ENCODE results near the gene FST. TPM values are rescaled to one million over a fixed set of nuclear protein-coding genes. Genes with fewer than 3 reads are reported as not detected.

FST gene
- total and polyA plus RNA-seq, 2 of the 13 experiments (the other 11 are each of a cell fraction or from before 2014, with no cell fraction given), result 38.6 to 136 TPM

GRCh38 chr5:53464722-53465121 is 15.7 kb upstream of the FST start (continued):
- TF ChIP-seq TRIM24 (CRISPR knock-in tag; IDR thresholded peaks at IDR 0.05) (peak; percentile 89), FOXM1 (CRISPR knock-in tag; IDR thresholded peaks at IDR 0.05) (no peak), DDIT3 (CRISPR knock-in tag; IDR thresholded peaks at IDR 0.05) (no peak), DNMT3B (CRISPR knock-in tag; conservative IDR thresholded peaks at IDR 0.05) (no peak), ZNF335 (CRISPR knock-in tag; IDR thresholded peaks at IDR 0.05) (0 out of 2 replicates have a peak, but pooled peaks have one; percentile 29), HOXA5 (CRISPR knock-in tag; IDR thresholded peaks at IDR 0.05) (no peak), ZNF557 (CRISPR knock-in tag; IDR thresholded peaks at IDR 0.05) (no peak), PPARG (CRISPR knock-in tag; conservative IDR thresholded peaks at IDR 0.05) (no peak), ZNF713 (CRISPR knock-in tag; IDR thresholded peaks at IDR 0.05) (no peak), ZNF775 (CRISPR knock-in tag; IDR thresholded peaks at IDR 0.05; ENCODE audit: borderline replicate concordance) (no peak), HDAC6 (IDR thresholded peaks at IDR 0.05; ENCODE audit: low read depth, low read length) (no peak), ZC3H4 (CRISPR knock-in tag; IDR thresholded peaks at IDR 0.05; ENCODE audit: borderline replicate concordance) (no peak), ELF3 (CRISPR knock-in tag; IDR thresholded peaks at IDR 0.05) (peak; percentile 87), AGO2 (optimal IDR thresholded peaks at IDR 0.05; ENCODE audit: low read depth, low read length) (no peak), ZNF644 (CRISPR knock-in tag; IDR thresholded peaks at IDR 0.05; ENCODE audit: low read depth) (no peak; the same call in 1 of the 2 replicates), ZIK1 (CRISPR knock-in tag; IDR thresholded peaks at IDR 0.05; ENCODE audit: borderline replicate concordance, low read depth) (no peak), ZNF468 (CRISPR knock-in tag; IDR thresholded peaks at IDR 0.05) (no peak), U2AF1 (optimal IDR thresholded peaks at IDR 0.05; ENCODE audit: low read depth, low read length) (no peak)
- TF ChIP-seq, protein P1, sequence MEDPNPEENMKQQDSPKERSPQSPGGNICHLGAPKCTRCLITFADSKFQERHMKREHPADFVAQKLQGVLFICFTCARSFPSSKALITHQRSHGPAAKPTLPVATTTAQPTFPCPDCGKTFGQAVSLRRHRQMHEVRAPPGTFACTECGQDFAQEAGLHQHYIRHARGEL (CRISPR knock-in tag; IDR thresholded peaks at IDR 0.05), result no peak
- TF ChIP-seq, protein P2, sequence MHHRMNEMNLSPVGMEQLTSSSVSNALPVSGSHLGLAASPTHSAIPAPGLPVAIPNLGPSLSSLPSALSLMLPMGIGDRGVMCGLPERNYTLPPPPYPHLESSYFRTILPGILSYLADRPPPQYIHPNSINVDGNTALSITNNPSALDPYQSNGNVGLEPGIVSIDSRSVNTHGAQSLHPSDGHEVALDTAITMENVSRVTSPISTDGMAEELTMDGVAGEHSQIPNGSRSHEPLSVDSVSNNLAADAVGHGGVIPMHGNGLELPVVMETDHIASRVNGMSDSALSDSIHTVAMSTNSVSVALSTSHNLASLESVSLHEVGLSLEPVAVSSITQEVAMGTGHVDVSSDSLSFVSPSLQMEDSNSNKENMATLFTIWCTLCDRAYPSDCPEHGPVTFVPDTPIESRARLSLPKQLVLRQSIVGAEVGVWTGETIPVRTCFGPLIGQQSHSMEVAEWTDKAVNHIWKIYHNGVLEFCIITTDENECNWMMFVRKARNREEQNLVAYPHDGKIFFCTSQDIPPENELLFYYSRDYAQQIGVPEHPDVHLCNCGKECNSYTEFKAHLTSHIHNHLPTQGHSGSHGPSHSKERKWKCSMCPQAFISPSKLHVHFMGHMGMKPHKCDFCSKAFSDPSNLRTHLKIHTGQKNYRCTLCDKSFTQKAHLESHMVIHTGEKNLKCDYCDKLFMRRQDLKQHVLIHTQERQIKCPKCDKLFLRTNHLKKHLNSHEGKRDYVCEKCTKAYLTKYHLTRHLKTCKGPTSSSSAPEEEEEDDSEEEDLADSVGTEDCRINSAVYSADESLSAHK (CRISPR knock-in tag; IDR thresholded peaks at IDR 0.05; ENCODE audit: borderline replicate concordance), result no peak
- TF ChIP-seq, protein P3, sequence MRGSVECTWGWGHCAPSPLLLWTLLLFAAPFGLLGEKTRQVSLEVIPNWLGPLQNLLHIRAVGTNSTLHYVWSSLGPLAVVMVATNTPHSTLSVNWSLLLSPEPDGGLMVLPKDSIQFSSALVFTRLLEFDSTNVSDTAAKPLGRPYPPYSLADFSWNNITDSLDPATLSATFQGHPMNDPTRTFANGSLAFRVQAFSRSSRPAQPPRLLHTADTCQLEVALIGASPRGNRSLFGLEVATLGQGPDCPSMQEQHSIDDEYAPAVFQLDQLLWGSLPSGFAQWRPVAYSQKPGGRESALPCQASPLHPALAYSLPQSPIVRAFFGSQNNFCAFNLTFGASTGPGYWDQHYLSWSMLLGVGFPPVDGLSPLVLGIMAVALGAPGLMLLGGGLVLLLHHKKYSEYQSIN (CRISPR knock-in tag; IDR thresholded peaks at IDR 0.05; ENCODE audit: borderline replicate concordance), result no peak
- TF ChIP-seq, protein P4, sequence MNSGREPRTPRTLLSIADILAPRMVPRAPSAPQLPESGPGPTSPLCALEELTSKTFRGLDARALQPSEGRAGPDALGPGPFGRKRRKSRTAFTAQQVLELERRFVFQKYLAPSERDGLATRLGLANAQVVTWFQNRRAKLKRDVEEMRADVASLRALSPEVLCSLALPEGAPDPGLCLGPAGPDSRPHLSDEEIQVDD (CRISPR knock-in tag; IDR thresholded peaks at IDR 0.05; ENCODE audit: borderline replicate concordance), result no peak
- TF ChIP-seq, protein P5, sequence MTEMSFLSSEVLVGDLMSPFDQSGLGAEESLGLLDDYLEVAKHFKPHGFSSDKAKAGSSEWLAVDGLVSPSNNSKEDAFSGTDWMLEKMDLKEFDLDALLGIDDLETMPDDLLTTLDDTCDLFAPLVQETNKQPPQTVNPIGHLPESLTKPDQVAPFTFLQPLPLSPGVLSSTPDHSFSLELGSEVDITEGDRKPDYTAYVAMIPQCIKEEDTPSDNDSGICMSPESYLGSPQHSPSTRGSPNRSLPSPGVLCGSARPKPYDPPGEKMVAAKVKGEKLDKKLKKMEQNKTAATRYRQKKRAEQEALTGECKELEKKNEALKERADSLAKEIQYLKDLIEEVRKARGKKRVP (CRISPR knock-in tag; IDR thresholded peaks at IDR 0.05), result peak in 1 of 2 experiments; percentile 92; a peak in 2 of 4 replicates
- TF ChIP-seq, protein P6, sequence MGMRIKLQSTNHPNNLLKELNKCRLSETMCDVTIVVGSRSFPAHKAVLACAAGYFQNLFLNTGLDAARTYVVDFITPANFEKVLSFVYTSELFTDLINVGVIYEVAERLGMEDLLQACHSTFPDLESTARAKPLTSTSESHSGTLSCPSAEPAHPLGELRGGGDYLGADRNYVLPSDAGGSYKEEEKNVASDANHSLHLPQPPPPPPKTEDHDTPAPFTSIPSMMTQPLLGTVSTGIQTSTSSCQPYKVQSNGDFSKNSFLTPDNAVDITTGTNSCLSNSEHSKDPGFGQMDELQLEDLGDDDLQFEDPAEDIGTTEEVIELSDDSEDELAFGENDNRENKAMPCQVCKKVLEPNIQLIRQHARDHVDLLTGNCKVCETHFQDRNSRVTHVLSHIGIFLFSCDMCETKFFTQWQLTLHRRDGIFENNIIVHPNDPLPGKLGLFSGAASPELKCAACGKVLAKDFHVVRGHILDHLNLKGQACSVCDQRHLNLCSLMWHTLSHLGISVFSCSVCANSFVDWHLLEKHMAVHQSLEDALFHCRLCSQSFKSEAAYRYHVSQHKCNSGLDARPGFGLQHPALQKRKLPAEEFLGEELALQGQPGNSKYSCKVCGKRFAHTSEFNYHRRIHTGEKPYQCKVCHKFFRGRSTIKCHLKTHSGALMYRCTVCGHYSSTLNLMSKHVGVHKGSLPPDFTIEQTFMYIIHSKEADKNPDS (CRISPR knock-in tag; IDR thresholded peaks at IDR 0.05), result no peak

All from HepG2 (cell line).